GM13977 (cell line): ENCODE results near the gene PLCB1.

Experiments used
- DNase-seq: peaks from one replicate; pipeline ENCODE4 v3.0.0; 2012; ENCODE audit warnings: low spot score
- CTCF ChIP-seq: IDR thresholded peaks from 2 replicates; pipeline ENCODE4 v1.5.1; 2012; ENCODE audit warnings: mild to moderate bottlenecking, control low read depth; ENCODE audit not compliant: insufficient read depth; ENCODE audit errors: extremely low read depth, missing control alignments
- in situ Hi-C: fragments of 300-500 bp; cut with MboI; formaldehyde crosslinking; loops from one replicate; pipeline ENCODE4 v1.12.0; 2022; ENCODE audit warnings: low sequenced_read_pairs, low pct_unique_long_range_greater_than_20kb, mixed read lengths, inconsistent platforms; ENCODE audit not compliant: unreplicated experiment

The PLCB1 gene

GRCh38 chr20:8326191-8326590, 194.1 kb downstream of the PLCB1 start:
- TF ChIP-seq CTCF = no peak
- no peak for DNase-seq
- in situ Hi-C loops = no loop called here

- in situ Hi-C loops = no loop called here
- TF ChIP-seq CTCF = no peak
- DNase-seq = no peak
These were observed 194.8 kb downstream of the PLCB1 start for GRCh38 chr20:8326899-8327298.

GRCh38 chr20:8328189-8328588, 196.1 kb downstream of the PLCB1 start:
- in situ Hi-C loops = no loop called here

GRCh38 chr20:8330319-8330784, 198.3 kb downstream of the PLCB1 start:
- no peak for TF ChIP-seq CTCF
- no peak for DNase-seq
- in situ Hi-C loops = no loop called here

More at GRCh38 chr20:8328189-8328588, 196.1 kb downstream of the PLCB1 start:
- no peak for TF ChIP-seq CTCF
- DNase-seq = no peak

- no peak for TF ChIP-seq CTCF
- in situ Hi-C loops = no loop called here
- no peak for DNase-seq
These were observed 199.0 kb downstream of the PLCB1 start for GRCh38 chr20:8330785-8331695.

- TF ChIP-seq CTCF = no peak
- no peak for DNase-seq
- in situ Hi-C loops = no loop called here
These were observed 199.8 kb downstream of the PLCB1 start for GRCh38 chr20:8331740-8332412.
